IMR-90 (cell line): ENCODE data around the gene HFM1. TPM values are rescaled to one million over a fixed set of nuclear protein-coding genes. Genes with fewer than 3 reads are reported as not detected.
"Not testable (repeated sequence)": the region's sequence is repeated elsewhere in the genome, so short reads cannot be mapped to it uniquely, and the experiment has no call there.

Source experiments
- ATAC-seq: fragments of 200-7000 bp; cut with Tn5 transposase; 2 replicates; pipeline ENCODE4 v1.9.1; 2020; ENCODE audit warnings: low read depth, mild to moderate bottlenecking, moderate library complexity
- BruUV-seq: library from RNA; stranded (reverse); fragments of 400-500 nt; replicated peaks from 2 replicates; lab custom pipeline; 2021; lab: Mats Ljungman, UMichigan
- CTCF ChIA-PET: fragments of 300-600 bp; formaldehyde crosslinking; extraction: SDS; loops from one replicate; lab custom pipeline; 2021; ENCODE audit warnings: antibody characterized with exemption; lab: Yijun Ruan, JAX
- POLR2A ChIA-PET: fragments of 300-600 bp; sonication (Branson Sonifier 250); formaldehyde crosslinking; loops from one replicate; lab custom pipeline; 2022; ENCODE audit warnings: antibody characterized with exemption; ENCODE audit not compliant: unreplicated experiment; lab: Charles Lee
- DNase-seq: peaks from one replicate; pipeline ENCODE4 v3.0.0; 2013
- H2AFZ ChIP-seq: replicated peaks from 2 replicates; pipeline ENCODE3; 2013; ENCODE audit warnings: low read length, mild to moderate bottlenecking; ENCODE audit not compliant: poor library complexity
- H2AK5ac ChIP-seq: 2 replicates; pipeline ENCODE4 v1.6.1; 2013; ENCODE audit warnings: low read depth, low read length, inconsistent platforms
- H2AK9ac ChIP-seq: replicated peaks from 2 replicates; pipeline ENCODE3; 2013; ENCODE audit warnings: mild to moderate bottlenecking, low read depth, low read length, moderate library complexity; ENCODE audit not compliant: poor library complexity
- H2BK120ac ChIP-seq: 2 replicates; pipeline ENCODE4 v1.6.1; 2013; ENCODE audit warnings: low read depth, low read length, inconsistent platforms
- H2BK15ac ChIP-seq: 3 replicates; pipeline ENCODE4 v1.6.1; 2013; ENCODE audit warnings: low read depth, low read length, inconsistent platforms
- H2BK20ac ChIP-seq: 2 replicates; pipeline ENCODE4 v1.6.1; 2013; ENCODE audit warnings: low read depth, mild to moderate bottlenecking, inconsistent platforms, low read length, moderate library complexity
- H2BK5ac ChIP-seq: 2 replicates; pipeline ENCODE4 v1.6.1; 2013; ENCODE audit warnings: mild to moderate bottlenecking, low read depth, low read length, inconsistent platforms; ENCODE audit not compliant: poor library complexity, severe bottlenecking
- H3K14ac ChIP-seq: replicated peaks from 2 replicates; pipeline ENCODE4 v1.6.1; 2013; ENCODE audit warnings: low read depth, low read length, inconsistent platforms
- H3K18ac ChIP-seq: 2 replicates; pipeline ENCODE4 v1.6.1; 2013; ENCODE audit warnings: low read depth, low read length, control low read depth
- H3K23ac ChIP-seq: 2 replicates; pipeline ENCODE4 v1.6.1; 2013; ENCODE audit warnings: low read depth, low read length, inconsistent platforms
- H3K27ac ChIP-seq: 2 replicates; pipeline ENCODE4 v1.5.1; 2013; ENCODE audit warnings: mild to moderate bottlenecking, control low read depth, low read length; ENCODE audit not compliant: insufficient read depth
- H3K27me3 ChIP-seq: 2 replicates; pipeline ENCODE4 v1.6.1; 2013; ENCODE audit warnings: low read length; ENCODE audit not compliant: control insufficient read depth, insufficient read depth
- H3K36me3 ChIP-seq: 2 replicates; pipeline ENCODE4 v1.6.1; 2013; ENCODE audit warnings: low read length, mixed read lengths; ENCODE audit not compliant: control insufficient read depth, insufficient read depth
- H3K4ac ChIP-seq: 2 replicates; pipeline ENCODE4 v1.6.1; 2013; ENCODE audit warnings: low read depth, low read length, inconsistent platforms
- H3K4me1 ChIP-seq: 2 replicates; pipeline ENCODE4 v1.6.1; 2013; ENCODE audit warnings: low read length, mixed read lengths; ENCODE audit not compliant: control insufficient read depth, insufficient read depth
- H3K4me2 ChIP-seq: 2 replicates; pipeline ENCODE4 v1.6.1; 2013; ENCODE audit warnings: low read depth, mild to moderate bottlenecking, control low read depth, low read length, moderate library complexity
- H3K4me3 ChIP-seq: 2 replicates; pipeline ENCODE4 v1.5.1; 2013; ENCODE audit warnings: low read depth, mild to moderate bottlenecking, control low read depth, low read length, moderate library complexity; ENCODE audit not compliant: insufficient read depth
- H3K56ac ChIP-seq: 2 replicates; pipeline ENCODE4 v1.6.1; 2013; ENCODE audit warnings: low read length, inconsistent platforms; ENCODE audit not compliant: insufficient read depth; ENCODE audit errors: extremely low read depth
- H3K79me1 ChIP-seq, 2 experiments: 2 replicates each; pipeline ENCODE4 v1.6.1; 2013; ENCODE audit warnings: low read length in 2 of 2, inconsistent platforms in 1 of 2, low read depth in 1 of 2
- H3K9ac ChIP-seq: 2 replicates; pipeline ENCODE4 v1.6.1; 2013; ENCODE audit warnings: low read depth, low read length, control low read depth
- H3K9me1 ChIP-seq: 2 replicates; pipeline ENCODE4 v1.6.1; 2013; ENCODE audit warnings: low read length, inconsistent platforms; ENCODE audit not compliant: insufficient read depth
- H3K9me3 ChIP-seq: 2 replicates; pipeline ENCODE4 v1.6.1; 2013; ENCODE audit warnings: low read length; ENCODE audit not compliant: control insufficient read depth, insufficient read depth
- H4K20me1 ChIP-seq: 2 replicates; pipeline ENCODE4 v1.6.1; 2013; ENCODE audit warnings: low read length, inconsistent platforms; ENCODE audit not compliant: insufficient read depth
- H4K5ac ChIP-seq: 2 replicates; pipeline ENCODE4 v1.6.1; 2013; ENCODE audit warnings: mild to moderate bottlenecking, low read depth, low read length, control low read depth
- H4K8ac ChIP-seq, 2 experiments: 2 replicates each; pipeline ENCODE4 v1.6.1; 2013; ENCODE audit warnings: low read depth in 2 of 2, low read length in 2 of 2, control low read depth in 1 of 2, inconsistent platforms in 1 of 2
- H4K91ac ChIP-seq: 2 replicates; pipeline ENCODE4 v1.6.1; 2013; ENCODE audit warnings: low read depth, low read length, inconsistent platforms; ENCODE audit not compliant: insufficient read depth
- WGBS, 2 experiments: methylation state at CpG; one replicate each; pipeline versions ENCODE4 v1.1.5 to v1.1.7; 2013; ENCODE audit warnings: missing lambda C conversion rate in 2 of 2; ENCODE audit not compliant: insufficient read length in 1 of 2; ENCODE audit errors: extremely low coverage in 2 of 2; 5-methylcytosine and 5-hydroxymethylcytosine counted together
- dilution Hi-C: fragments of 300-500 bp; cut with HindIII; formaldehyde crosslinking; loops from one replicate; pipeline ENCODE4 v1.14.3; 2018; ENCODE audit warnings: low sequenced_read_pairs; ENCODE audit not compliant: unreplicated experiment
- in situ Hi-C: fragments of 300-500 bp; cut with MboI; formaldehyde crosslinking; loops from 3 replicates; pipeline ENCODE4 v1.14.3; 2019; ENCODE audit warnings: low sequenced_read_pairs, inconsistent platforms, mixed read lengths
- intact Hi-C: fragments of 100-400 bp; cut with micrococcal nuclease; formaldehyde crosslinking; loops from 2 replicates; pipeline ENCODE4 v1.10.0; 2022
- polyA plus RNA-seq, 3 experiments: library from polyadenylated mRNA; depleted of rRNA; stranded (reverse); fragments of >200 nt; gene quantifications; 2 replicates each; pipeline ENCODE4 v1.2.3, GENCODE V29; 2012; ENCODE audit warnings: low replicate concordance in 1 of 3
- total RNA-seq: library from RNA; depleted of rRNA; stranded (reverse); fragments of >200 nt; gene quantifications from 2 replicates; pipeline ENCODE4 v1.2.3, GENCODE V29; 2012

HFM1 gene
- total and polyA plus RNA-seq, 2 of the 4 experiments (the other 2 are of a cell fraction), result 0.15 to 0.18 TPM

GRCh38 chr1:91372230-91372629 is 32.4 kb downstream of the HFM1 start:
- not testable (repeated sequence) for DNase-seq, BruUV-seq

More at GRCh38 chr1:91372230-91372629, 32.4 kb downstream of the HFM1 start:
- H2AK5ac ChIP-seq, H3K18ac ChIP-seq, H3K9ac ChIP-seq, H3K9me3 ChIP-seq, H3K23ac ChIP-seq, H3K27ac ChIP-seq, H3K4me3 ChIP-seq, CTCF ChIA-PET, H2BK20ac ChIP-seq, H4K8ac ChIP-seq, H2AK9ac ChIP-seq, H3K27me3 ChIP-seq, H2BK5ac ChIP-seq, H2BK15ac ChIP-seq, dilution Hi-C loops, H3K4me2 ChIP-seq, POLR2A ChIA-PET, H3K4me1 ChIP-seq, H3K9me1 ChIP-seq, in situ Hi-C loops, H4K5ac ChIP-seq, H2BK120ac ChIP-seq, H3K14ac ChIP-seq, H4K20me1 ChIP-seq, H2AFZ ChIP-seq, H3K36me3 ChIP-seq, H3K79me1 ChIP-seq, H3K56ac ChIP-seq, intact Hi-C loops, H4K91ac ChIP-seq, H3K4ac ChIP-seq, ATAC-seq: not testable (repeated sequence)
- WGBS, 2 experiments, result no CpG with 5 or more reads among the region's 3 CpGs
